ENCODE measurements around the gene CGN. TPM values are rescaled to one million over a fixed set of nuclear protein-coding genes. Genes with fewer than 3 reads are reported as not detected.

CGN gene
- total RNA-seq, 1 donor, result 0.09 TPM

DNA sequence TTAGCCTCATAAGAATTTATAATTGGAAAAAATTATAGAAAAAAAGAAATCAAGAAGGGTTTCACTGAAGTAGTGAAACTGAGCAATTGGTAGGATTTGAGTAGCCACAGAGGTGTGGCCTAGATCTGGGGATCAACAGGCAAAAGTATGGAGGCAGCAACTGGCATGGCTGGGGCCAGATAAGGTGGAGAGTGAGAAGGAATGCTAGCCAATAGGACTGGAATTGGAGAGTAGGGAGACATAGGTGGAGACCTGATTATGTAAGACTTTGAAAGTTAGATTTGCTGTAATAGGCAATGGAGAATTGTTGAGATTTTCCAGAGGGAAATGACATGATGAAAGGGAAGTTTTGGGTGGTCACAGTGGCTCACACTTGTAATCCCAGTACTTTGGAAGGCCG, 24.6 kb upstream of the CGN start:
- no peak overlapping the region for H3K4me3 ChIP-seq (ENCODE audit: low read depth, low read length)
- TF ChIP-seq, protein P1, sequence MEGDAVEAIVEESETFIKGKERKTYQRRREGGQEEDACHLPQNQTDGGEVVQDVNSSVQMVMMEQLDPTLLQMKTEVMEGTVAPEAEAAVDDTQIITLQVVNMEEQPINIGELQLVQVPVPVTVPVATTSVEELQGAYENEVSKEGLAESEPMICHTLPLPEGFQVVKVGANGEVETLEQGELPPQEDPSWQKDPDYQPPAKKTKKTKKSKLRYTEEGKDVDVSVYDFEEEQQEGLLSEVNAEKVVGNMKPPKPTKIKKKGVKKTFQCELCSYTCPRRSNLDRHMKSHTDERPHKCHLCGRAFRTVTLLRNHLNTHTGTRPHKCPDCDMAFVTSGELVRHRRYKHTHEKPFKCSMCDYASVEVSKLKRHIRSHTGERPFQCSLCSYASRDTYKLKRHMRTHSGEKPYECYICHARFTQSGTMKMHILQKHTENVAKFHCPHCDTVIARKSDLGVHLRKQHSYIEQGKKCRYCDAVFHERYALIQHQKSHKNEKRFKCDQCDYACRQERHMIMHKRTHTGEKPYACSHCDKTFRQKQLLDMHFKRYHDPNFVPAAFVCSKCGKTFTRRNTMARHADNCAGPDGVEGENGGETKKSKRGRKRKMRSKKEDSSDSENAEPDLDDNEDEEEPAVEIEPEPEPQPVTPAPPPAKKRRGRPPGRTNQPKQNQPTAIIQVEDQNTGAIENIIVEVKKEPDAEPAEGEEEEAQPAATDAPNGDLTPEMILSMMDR (IDR thresholded peaks at IDR 0.05; ENCODE audit: insufficient read depth, low read length), result no peak
- no peak for DNase-seq (ENCODE audit: low read depth)

DNA sequence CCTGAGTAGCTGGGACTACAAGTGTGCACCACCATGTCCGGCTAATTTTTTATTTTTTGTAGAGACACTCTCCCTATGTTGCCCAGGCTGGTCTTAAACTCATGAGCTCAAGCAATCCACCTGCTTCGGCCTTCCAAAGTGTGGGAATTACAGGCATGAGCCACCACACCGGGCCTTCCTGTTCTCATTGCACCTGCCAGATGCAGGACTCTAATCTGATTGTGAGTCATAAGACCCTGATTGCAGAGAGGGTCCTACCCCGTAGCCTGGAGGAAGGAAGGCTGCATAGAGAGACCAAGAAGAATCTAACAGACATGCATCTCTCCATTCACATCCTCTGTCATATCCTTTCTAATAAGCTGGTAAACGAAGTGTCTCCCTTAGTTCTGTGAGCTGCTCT, 19.5 kb upstream of the CGN start:
- TF ChIP-seq, protein P1 (IDR thresholded peaks at IDR 0.05; ENCODE audit: insufficient read depth, low read length), result no peak
- no peak for DNase-seq (ENCODE audit: low read depth)

GRCh38 chr1:151492120-151492519, 19.1 kb upstream of the CGN start:
- no peak for DNase-seq (ENCODE audit: low read depth)
- H3K4me3 ChIP-seq (ENCODE audit: low read depth, low read length), result no peak overlapping the region
- TF ChIP-seq, protein P1 (IDR thresholded peaks at IDR 0.05; ENCODE audit: insufficient read depth, low read length), result no peak

More for the DNA sequence above, 19.5 kb upstream of the CGN start:
- no peak overlapping the region for H3K4me3 ChIP-seq (ENCODE audit: low read depth, low read length)

DNA sequence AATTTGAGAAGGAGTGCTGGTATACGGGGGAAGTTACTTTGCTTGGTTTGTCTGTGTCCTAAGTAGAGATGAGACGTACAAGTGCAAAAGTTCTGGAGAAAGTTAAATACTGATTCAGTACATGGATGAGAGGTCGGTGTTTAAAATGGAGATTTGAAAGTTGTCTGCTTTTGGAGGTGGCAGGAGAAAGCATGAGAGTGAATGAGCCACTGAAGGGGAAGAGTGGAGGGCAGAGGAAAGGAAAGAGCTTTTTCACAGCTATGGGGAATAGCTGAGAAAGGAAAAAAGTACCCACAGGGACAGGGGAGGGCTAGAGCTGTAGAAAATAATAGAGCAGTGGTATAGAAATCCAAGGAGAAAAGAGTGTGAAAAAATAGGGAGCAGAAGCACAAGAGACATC, 18.1 kb upstream of the CGN start:
- DNase-seq (ENCODE audit: low read depth), result no peak
- H3K4me3 ChIP-seq (ENCODE audit: low read depth, low read length), result no peak overlapping the region
- TF ChIP-seq, protein P1 (IDR thresholded peaks at IDR 0.05; ENCODE audit: insufficient read depth, low read length), result no peak

DNA sequence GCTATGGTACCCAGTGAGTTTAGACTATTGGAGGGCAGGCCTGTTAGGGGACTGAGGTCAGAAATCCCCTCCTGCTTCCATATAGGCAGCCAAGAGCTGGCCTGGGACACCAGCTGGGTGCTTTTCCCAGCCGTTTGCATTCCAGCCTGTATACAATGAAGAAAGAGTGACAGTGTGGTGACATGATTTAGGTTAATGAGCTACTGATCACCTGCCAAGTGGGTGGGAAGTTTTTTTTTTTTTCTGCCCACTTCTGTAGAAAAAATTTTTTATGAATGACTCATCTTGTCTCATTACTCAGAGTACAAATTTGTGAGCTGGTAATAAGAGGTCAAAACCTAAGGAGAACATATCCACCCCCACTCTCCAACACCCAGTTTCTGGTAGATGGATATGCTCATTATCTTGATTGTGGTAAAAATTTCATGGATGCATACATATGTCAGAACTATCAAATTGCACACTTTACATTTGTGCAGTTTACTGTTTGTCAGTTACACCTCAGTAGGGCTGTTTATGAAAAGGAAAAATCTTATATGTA, 16.4 kb upstream of the CGN start:
- H3K4me3 ChIP-seq (ENCODE audit: low read depth, low read length), result no peak overlapping the region
- peak; percentile 72 for DNase-seq (ENCODE audit: low read depth)
- TF ChIP-seq, protein P1 (IDR thresholded peaks at IDR 0.05; ENCODE audit: insufficient read depth, low read length), result no peak

DNA sequence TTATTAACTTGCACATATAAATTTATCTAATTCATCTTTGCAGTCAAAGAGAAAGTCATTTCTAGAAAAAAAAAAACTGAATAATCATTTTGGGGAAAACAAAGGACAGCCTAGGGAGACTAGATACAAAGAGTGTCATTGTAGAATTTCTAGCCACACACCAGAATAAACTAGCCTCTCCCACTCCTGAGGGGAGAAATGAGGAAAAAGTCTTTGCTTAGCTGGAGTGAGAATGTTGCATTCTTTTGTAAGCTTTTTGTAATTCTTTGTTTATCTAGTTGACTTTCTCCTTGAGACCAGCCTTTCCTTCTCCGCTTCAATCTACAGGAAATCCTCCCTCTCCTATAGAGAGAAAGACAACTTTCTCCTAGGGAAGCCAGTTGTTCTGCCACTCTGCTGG, 15.9 kb upstream of the CGN start:
- TF ChIP-seq, protein P1 (IDR thresholded peaks at IDR 0.05; ENCODE audit: insufficient read depth, low read length), result no peak
- no peak overlapping the region for H3K4me3 ChIP-seq (ENCODE audit: low read depth, low read length)
- DNase-seq (ENCODE audit: low read depth), result no peak

DNA sequence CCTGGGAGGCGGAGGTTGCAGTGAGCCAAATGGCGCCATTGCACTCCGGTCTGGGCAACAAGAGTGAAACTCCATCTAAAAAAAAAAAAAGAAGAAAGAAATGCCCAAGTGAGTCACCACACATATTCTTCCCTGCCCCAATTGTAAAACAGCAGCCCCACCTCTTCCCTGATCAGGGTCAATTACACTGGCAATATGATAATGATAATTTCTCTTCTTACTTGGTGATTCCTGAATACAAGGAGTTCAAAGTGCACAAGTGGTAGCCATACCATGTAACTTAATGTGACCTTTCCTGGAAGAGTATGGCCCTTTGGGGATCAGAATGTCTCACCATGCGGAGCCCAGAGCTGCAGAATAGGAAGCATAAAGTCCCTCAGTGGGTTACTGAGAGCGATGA, 11.8 kb upstream of the CGN start:
- no peak overlapping the region for H3K4me3 ChIP-seq (ENCODE audit: low read depth, low read length)
- TF ChIP-seq, protein P1 (IDR thresholded peaks at IDR 0.05; ENCODE audit: insufficient read depth, low read length), result no peak
- DNase-seq (ENCODE audit: low read depth), result no peak

Data from fibroblast of the aortic adventitia (primary cell).